OCI-LY3 (cell line): ENCODE data around the gene SERINC2.

ENCODE experiments used
- H2AFZ ChIP-seq: fragments of 200-600, 300-600 bp; shearing (Covaris generic); 2 replicates; pipeline ENCODE4 v1.6.0; 2014; ENCODE audit warnings: antibody characterized with exemption, low read depth, low read length
- H3K27ac ChIP-seq: fragments of 200-600, 300-600 bp; sonication (generic); 2 replicates; pipeline ENCODE4 v1.5.1; 2014; ENCODE audit warnings: mild to moderate bottlenecking, low read length, moderate library complexity, mixed read lengths
- H3K27me3 ChIP-seq: fragments of 200-600, 300-600 bp; sonication (generic); 2 replicates; pipeline ENCODE4 v1.6.1; 2014; ENCODE audit warnings: low read depth, low read length, mixed read lengths
- H3K36me3 ChIP-seq: fragments of 200-600, 300-600 bp; sonication (generic); replicated peaks from 2 replicates; pipeline ENCODE3; 2014; ENCODE audit warnings: low read depth, low read length, mixed read lengths
- H3K4me1 ChIP-seq: fragments of 300-600, 200-600 bp; sonication (generic); 2 replicates; pipeline ENCODE4 v1.6.1; 2014; ENCODE audit warnings: low read length, mixed read lengths
- H3K4me2 ChIP-seq: fragments of 200-600, 300-600 bp; sonication (generic); 2 replicates; pipeline ENCODE4 v1.6.1; 2014; ENCODE audit warnings: low read length, mixed read lengths
- H3K4me3 ChIP-seq: fragments of 300-600, 200-600 bp; sonication (generic); 2 replicates; pipeline ENCODE4 v1.5.1; 2014; ENCODE audit warnings: antibody characterized with exemption, mild to moderate bottlenecking, low read length, moderate library complexity
- H3K79me2 ChIP-seq: fragments of 300-600, 200-600 bp; shearing (Covaris generic); 2 replicates; pipeline ENCODE4 v1.6.1; 2014; ENCODE audit warnings: mild to moderate bottlenecking, low read length, mixed read lengths
- H3K9ac ChIP-seq: fragments of 300-600, 200-600 bp; shearing (Covaris generic); 2 replicates; pipeline ENCODE4 v1.6.0; 2014; ENCODE audit warnings: mild to moderate bottlenecking, low read length, moderate library complexity
- H3K9me3 ChIP-seq: fragments of 200-600, 300-600 bp; shearing (Covaris generic); 2 replicates; pipeline ENCODE4 v1.6.1; 2014; ENCODE audit warnings: low read length, mixed read lengths; ENCODE audit not compliant: insufficient read depth
- H4K20me1 ChIP-seq: fragments of 200-600, 300-600 bp; sonication (generic); 2 replicates; pipeline ENCODE4 v1.6.1; 2016; ENCODE audit warnings: low read length, mixed read lengths; ENCODE audit not compliant: insufficient read depth
- CTCF ChIP-seq: fragments of 200-600, 300-600 bp; sonication (generic); IDR thresholded peaks from 2 replicates; pipeline ENCODE4 v1.5.1; 2014; ENCODE audit warnings: antibody characterized with exemption, low read length, low read depth
- EZH2phosphoT487 ChIP-seq: fragments of 200-600 bp; shearing (Covaris generic); IDR thresholded peaks from 2 replicates; pipeline ENCODE4 v1.6.1; 2018; ENCODE audit warnings: antibody characterized with exemption, mixed run types, low read depth

SERINC2 gene

GRCh38 chr1:31373056-31373896, 39.7 kb upstream of the SERINC2 start, which contains the start of gene FABP3:
Gene FABP3 (minus strand): TSS chr1:31373076. CDS start chr1:31373014, 62 bp downstream.
- no peaks in the 10 kb centered on the region for H3K27me3 ChIP-seq
- H3K4me1 ChIP-seq, result no peaks in the 10 kb centered on the region
- peak within 1 kb of the TSS; percentile 62 for H3K9ac ChIP-seq
- peak within 1 kb of the TSS; percentile 84 for H3K4me2 ChIP-seq
- H3K4me3 ChIP-seq, result peak within 1 kb of the TSS; percentile 84
- H3K79me2 ChIP-seq, result no peaks in the 10 kb centered on the region
- no peak within 1 kb of the TSS for H3K27ac ChIP-seq
- H3K9me3 ChIP-seq, result no peaks in the 10 kb centered on the region
- H4K20me1 ChIP-seq, result no peaks in the 10 kb centered on the region
- peak within 1 kb of the TSS; percentile 56; the same call in 1 of the 2 replicates for H2AFZ ChIP-seq
- H3K36me3 ChIP-seq, result no peaks in the 10 kb centered on the region
- TF ChIP-seq CTCF (no peak), EZH2phosphoT487 (no peak)

- H3K9ac ChIP-seq, result no peak overlapping the region
- no peak overlapping the region for H3K27ac ChIP-seq
- H2AFZ ChIP-seq, result peak overlapping the region; percentile 52; the same call in 1 of the 2 replicates
- TF ChIP-seq EZH2phosphoT487, result no peak
- no peak for TF ChIP-seq CTCF
- no peaks in the 10 kb centered on the region for H3K79me2 ChIP-seq
- peak overlapping the region; percentile 84 for H3K4me2 ChIP-seq
- no peaks in the 10 kb centered on the region for H3K27me3 ChIP-seq
- no peaks in the 10 kb centered on the region for H3K36me3 ChIP-seq
- H4K20me1 ChIP-seq, result no peaks in the 10 kb centered on the region
- H3K4me1 ChIP-seq, result no peaks in the 10 kb centered on the region
- H3K9me3 ChIP-seq, result no peaks in the 10 kb centered on the region
- peak overlapping the region; percentile 84 for H3K4me3 ChIP-seq
Observed at GRCh38 chr1:31373897-31374486, 39.0 kb upstream of the SERINC2 start.

- H3K27ac ChIP-seq, result no peak overlapping the region
- H3K4me3 ChIP-seq, result no peak overlapping the region
- TF ChIP-seq CTCF (no peak), EZH2phosphoT487 (no peak)
Observed at GRCh38 chr1:31374511-31375196, 38.4 kb upstream of the SERINC2 start.

More at GRCh38 chr1:31374511-31375196, 38.4 kb upstream of the SERINC2 start:
- Histone ChIP-seq H4K20me1 (no peaks in the 10 kb centered on the region), H3K79me2 (no peaks in the 10 kb centered on the region), H3K9ac (no peak overlapping the region), H3K4me1 (no peaks in the 10 kb centered on the region), H2AFZ (no peak overlapping the region), H3K4me2 (no peak overlapping the region), H3K9me3 (no peaks in the 10 kb centered on the region), H3K27me3 (no peaks in the 10 kb centered on the region), H3K36me3 (no peaks in the 10 kb centered on the region)
